AG08395 (cell line): ENCODE results near the gene EIF4A3.
A peak's percentile ranks its signal among the peaks of the same experiment; 100 is the strongest.
"Not testable (repeated sequence)": the region's sequence is repeated elsewhere in the genome, so short reads cannot be mapped to it uniquely, and the experiment has no call there.

Experiments used
- DNase-seq: peaks from one replicate; pipeline ENCODE4 v3.0.0; 2012; ENCODE audit warnings: mixed read lengths, low spot score

The EIF4A3 gene

DNA sequence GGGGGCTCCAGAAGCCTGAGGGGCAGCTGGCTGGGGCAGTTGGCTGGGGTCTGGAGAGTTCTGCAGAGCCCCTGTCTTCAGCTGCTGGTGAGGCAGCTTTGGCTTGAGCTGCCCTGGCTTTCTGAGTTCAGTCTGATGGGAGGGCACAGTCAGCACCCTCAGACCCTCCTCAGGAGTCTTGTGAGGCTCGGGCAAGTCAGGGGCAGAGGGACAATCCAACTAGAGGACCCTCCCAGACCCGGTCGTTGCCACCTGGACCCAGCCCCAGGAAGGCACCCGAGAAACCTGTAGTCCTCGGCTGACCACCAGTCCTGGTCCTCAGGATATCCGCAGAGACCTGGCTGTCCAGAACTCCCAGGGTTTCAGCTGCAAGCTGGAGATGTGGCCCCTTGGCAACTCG, 24.8 kb upstream of the EIF4A3 start:
- no peak for DNase-seq

DNA sequence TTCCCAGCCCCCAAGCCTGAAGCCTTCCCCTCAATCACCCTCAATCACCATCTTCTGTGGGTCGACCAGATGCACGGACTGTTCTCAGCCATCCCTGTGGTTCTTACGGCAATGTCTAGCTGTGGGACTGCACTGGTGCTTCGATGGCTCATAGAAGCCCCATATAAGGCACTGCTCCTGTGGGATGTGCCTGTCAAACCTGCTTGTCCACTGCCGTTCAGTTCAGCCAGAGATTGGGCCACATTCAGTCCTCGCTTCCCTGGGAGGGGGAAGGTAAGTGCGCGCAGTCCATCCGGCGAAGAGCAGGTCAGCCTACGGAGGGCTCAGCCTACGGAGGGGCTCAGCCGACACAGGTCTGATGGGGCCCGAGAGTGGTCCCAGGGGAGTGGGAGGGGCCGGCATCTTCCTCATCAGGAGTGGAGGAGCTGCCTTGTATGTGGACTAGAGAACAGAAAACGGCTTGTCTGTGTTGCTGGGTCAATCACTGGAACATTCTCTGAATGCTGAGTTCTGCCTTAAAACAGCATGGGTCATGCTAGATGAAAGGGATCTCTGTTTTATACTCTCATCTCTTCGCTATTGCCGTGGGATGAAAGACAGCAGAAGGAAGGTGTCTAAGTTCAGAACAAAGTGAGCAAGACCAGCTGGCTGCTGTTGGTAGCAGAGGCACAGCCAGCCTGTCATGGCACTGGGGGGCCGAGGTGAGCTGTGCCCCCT, 23.0 kb upstream of the EIF4A3 start, which contains the start of gene CARD14:
Gene CARD14 (plus strand): TSS at position 247 of the 717 bp plus-strand sequence. CDS start 11,409 bp downstream, outside the sequence.
- DNase-seq: no peak

DNA sequence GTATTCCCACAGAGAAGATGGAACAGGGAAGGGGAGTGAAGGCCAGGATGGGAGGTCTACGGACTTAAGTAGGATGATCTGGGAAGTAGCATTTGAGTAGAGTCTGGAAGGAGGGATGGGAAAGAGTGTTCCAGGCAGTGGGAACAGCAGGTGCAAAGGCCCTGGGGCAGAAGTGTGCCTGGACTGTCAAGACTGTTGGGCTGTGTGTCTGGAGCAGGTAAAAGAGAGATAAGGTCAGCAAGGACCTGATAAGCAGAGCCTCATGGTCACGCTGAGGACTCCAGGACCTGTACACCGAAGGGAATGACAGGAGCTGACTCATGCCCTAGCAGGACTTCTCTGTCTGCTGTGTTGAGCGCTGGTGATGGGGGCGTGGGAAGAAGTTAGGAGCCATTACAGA, 22.2 kb upstream of the EIF4A3 start:
- DNase-seq: no peak

DNA sequence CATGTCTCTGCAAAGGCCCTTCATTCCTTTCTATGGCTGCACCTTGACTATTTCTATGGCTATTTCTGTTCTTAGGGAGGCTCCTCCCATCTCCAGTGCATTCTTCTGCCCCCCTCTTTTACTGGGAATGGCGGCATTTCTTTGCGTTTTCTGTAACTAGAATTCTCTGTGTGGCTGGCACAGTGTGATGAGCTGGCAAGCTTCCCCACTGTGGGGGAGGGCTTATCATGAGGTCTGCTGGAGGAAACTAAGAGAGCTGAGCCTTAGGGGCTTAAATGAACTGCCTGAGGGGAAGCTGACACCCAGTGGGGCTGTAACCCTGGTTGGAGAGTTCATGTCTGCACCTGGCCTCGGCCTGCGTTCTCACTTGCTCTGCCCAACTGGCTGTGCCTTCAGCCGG, 21.4 kb upstream of the EIF4A3 start:
- DNase-seq: no peak

DNA sequence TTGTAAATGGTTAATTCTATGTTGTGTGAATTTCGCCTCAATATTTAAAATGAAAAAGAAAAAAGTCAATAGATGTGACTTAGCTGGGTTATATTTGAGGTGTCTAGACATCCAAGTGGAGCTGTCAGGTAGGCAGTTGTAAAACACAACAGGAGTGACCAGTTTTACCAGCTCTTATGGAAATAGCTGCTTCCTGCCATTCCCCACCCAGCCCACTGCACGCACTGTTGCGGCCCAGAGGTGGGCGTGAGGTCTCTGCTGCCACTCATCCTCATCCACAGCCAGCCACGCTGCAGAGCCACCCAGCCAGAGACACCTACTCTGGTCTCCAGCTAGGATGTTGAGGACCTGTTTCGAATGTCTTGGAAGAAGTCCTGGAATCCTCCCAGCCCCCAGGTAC, 19.5 kb upstream of the EIF4A3 start:
- no peak for DNase-seq

DNA sequence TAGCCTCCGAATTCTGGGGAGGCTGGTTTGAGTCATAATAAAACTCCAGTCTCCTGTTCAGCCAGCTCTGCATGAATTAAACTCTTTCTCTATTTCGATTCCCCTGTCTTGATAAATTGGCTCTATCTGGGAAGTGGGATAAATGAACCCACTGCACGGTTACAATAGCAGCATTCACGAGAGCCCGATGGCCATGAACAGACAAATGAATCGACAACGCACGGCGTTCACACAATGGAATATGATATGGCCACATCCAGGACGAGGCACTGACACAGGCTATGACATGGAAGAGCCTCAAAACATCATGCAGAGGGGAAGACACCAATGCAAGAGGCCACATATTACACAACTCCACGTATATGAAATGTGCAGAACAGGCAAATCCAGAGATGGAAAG, 17.3 kb upstream of the EIF4A3 start:
- DNase-seq: no peak

DNA sequence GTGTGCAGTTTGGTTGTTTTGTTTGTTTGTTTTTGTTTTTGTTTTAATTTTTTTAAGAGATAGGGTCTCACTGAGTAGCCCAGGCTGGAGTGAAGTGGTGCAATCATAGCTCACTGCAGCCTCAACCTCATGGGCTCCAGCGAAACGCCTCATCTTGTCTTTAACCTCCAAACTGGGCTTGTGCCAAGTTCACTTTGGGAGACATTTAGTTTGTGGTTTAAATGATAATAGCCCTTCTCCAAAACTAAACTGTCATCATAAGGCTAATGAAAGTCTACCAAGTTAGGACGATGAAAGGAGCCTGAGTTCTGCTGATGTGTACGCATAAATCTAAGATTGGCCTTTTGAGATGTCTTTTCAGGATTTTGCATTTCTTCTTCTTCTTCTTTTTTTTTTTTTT, 16.4 kb upstream of the EIF4A3 start:
- DNase-seq: no peak

DNA sequence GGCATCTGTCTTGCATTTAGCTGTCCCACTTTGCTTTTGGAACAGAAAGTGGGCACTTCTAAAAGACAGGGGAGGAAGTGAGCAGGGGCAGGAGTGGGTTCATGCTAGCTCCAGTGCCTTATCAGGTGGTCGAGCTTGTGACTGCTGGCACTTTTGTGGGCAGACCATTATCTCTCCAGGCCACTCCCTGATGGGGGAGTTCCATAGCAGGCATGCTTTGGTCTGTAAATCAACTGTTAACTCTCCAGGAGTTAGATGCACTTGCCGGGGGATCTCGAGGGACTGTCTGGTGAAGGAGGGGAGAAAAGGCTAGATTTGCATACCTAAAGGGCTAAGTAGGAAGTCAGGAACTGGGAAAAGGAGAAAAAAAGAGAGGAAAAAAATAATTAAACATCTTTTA, 13.6 kb upstream of the EIF4A3 start:
- DNase-seq: no peak

DNA sequence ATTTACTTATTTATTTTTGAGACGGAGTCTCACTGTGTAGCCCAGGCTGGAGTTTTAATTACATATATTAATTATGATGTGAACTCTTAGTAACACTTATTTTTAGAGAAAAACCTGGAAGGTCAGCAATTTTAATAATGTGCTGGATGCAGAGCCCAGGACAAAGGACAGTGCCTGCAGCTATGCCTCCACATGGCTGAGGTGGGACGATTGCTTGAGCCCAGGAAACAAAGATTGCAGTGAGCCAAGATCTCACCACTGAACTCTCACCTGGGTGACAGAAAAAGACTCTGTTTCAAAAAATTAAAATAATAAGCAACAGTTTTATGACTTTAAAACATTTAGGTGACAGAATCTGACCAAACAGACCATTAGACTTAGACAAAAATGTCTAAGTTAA, 11.9 kb upstream of the EIF4A3 start:
- DNase-seq: no peak

DNA sequence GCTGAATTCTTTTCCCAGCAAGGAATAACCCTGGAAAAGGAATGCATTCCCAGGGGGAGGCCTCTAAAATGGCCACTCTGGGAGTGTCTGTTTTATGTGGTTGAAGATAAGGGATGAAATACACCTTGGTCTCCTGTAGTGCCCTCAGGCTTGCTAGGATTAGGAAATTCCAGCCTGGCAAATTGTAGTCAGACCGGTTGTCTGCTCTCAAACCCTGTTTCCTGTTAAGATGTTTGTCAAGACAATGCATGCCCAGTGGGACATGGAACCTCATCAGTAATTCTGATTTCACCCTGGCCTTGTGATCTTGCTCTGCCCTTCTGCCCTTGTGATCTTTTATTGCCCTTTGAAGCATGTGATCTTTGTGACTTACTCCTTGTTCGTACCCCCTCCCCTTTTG, 8.7 kb upstream of the EIF4A3 start:
- not testable (repeated sequence) for DNase-seq

DNA sequence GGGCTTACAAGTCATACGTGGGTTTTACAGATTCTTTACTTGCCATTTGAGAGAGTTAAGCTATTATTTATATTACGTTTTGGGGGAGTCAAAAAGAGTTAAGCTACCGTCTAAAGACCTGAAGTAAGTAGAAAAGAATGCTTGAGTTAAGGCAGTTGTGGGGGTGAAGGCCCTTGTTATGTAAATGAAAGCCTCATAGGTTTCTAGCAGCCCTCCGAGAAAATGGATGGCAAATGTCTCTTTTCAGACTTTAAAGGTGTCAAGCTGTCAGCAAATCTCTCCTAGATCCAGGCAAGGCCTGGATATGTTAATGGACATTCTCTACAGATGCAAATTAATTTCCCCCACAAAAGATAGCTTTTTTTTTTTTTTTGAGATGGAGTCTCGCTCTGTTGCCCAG, 7.2 kb upstream of the EIF4A3 start:
- no peak for DNase-seq

DNA sequence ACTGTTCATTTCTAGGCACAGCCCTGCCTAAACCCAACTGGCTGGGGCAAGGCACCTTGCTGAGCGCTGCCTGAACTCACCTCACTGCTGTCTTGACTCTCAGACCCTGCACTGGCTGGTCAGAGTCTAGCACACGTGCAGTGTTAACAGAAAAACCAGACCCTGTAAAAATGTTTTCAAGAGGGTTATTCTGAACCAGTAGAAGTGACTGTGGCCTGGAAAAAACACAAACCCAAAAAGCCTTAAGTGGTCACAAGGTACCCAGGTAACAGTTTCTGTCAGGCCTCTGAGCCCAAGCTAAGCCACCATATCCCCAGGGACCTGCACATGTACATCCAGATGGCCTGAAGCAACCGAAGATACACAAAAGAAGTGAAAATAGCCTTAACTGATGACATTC, 6.1 kb upstream of the EIF4A3 start:
- no peak for DNase-seq

DNA sequence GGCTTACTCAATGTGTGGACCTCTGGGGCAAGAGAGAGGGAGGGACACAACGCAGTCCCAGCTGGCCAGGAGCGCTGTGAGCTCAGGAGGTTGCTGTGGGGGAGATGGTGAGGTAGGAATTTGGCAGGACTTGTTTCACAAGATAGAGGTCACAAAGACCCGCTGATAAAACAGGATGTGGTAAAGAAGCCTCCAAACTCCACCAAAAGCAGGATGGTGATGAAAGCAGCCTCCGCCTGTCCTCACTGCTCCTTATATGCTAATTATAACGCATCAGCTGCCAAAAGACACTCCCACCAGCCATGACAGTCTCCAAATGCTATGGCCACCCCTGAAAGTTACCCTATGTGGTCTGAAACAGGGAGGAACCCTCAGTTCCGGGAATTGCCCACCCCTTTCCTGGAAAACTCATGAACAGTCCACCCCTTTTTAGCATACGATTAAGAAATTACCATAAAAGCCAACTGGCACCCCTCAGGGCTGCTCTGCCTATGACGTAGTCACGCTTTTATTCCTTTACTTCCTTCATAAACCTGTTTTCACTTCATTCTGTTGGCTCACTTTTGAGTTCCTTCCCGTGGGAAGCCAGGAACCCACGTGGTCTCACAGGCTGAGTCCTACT, 5.3 kb upstream of the EIF4A3 start:
- no peak for DNase-seq

DNA sequence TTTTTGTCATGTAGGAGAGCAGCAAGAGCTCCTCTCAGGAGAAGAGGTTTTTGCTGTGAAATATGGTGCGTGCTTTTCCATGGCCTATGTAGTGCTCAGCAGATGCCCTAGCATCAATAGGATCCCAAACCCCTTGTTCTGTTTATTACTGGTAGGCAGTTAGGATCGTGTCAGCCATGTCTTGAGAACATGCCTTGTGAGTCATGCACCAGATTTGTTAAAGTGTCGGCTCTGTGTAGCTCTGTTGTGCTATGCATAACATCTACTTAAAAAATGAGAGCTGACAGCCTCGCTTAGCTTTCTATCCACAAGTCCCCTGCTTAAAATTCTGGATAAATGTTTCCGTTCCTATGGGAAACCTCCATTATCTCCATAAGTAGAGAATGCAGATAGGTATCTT, 4.4 kb upstream of the EIF4A3 start:
- DNase-seq: peak; percentile 59

DNA sequence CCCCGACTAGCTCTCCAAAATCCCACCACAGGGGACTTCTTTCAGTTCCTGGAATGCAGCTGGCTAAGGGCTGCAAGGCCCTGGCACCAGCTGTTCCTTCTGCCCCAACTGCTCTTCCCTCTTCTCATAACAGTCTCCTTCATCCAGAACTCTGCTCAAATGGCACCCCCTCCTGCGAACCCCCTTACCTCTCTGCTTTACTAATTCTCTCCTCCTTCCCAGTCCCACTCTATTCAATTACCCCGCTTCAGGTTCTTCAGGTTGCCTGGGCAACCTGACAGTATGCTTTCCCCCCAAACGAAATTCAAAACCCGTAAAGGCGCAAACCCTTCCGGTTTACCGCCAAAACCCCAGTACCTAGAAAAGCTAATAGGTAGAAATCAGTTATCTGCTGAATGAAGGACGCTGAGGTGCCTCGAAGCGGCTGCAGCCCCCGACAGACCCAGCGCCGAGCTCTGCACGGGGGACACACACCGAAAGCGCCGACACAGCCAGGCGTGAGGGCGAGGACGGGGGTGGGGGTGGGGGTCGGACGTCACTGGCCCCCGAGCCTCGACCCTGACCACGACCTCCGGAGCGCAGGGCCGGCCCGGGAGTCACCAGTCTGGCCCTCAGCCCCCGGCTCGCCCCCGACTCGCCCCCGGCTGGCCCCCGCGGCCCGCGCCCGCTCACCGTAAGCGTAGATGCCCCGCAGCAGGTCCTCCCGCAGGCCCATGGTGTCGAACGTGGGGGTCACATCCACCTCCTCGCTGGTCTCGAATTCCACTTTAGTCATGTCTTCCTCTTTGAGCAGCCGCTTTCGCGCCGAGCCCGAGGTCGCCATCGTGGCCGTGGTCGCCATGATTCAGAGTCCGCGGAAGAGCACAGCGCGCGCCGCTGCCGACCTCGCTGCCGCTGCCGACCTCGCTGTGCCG, 550 bp downstream of the EIF4A3 start:
- no peak for DNase-seq

DNA sequence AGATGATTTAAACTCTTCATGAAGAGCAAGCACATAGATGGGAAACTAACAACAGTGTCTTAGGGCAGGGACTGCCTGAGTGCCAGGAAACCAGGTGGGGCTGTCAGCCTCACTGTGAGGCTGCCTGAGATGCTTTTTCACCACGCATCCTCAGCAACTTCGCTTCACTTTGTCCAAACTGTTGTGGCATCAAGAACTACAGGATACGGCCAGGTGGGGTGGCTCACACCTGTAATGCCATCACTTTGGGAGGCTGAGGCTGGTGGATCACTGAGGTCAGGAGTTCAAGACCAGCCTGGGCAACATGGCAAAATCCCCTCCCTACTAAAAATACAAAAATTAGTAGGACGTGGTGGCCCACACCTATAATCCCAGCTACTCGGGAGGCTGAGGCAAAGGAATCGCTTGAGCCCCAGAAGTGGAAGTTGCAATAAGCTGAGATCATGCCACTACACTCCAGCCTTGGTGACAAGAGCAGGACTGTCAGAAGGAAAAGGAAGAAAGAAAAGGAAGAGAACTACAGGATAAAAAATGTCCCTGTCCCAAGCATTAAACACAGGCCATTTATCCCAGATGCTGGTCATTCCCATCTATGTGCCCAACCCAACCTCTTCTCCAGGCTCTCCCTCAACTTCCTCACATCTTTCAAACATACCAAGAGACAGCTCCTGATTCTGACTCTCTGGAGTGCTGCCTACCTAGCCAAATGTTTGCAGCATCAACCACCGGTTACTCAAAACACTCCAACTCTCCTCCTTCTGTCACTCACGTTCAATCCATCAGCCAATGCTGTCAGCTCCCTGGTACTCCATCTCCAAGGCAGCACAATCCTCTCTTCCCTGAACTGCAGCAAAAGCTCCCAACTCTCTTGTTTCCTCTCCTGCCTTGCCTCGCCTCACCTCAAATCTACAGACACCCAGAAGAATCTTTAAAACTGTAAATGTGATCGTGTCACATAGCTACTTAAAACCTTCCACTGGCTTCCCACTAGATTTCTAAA, 1.6 kb downstream of the EIF4A3 start:
- no peak for DNase-seq

DNA sequence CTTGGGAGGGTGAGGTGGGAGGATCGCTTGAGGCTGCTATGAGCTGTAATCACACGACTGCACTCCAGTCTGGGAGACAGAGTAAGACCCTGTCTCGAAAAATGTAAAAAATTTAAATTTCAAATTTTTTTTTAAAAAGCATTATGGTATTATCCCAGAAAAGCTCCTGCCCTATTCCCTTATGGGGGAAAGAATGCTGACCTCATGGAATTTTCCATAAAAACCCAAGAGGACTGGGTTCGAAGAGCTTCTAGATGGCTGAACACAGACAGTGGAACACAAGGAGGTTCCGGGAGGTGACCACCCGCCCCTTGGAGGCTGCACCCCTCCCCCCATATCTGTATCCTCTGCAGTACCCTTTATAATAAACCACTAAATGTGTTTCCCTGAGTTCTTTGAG, 4.0 kb downstream of the EIF4A3 start:
- DNase-seq: no peak

DNA sequence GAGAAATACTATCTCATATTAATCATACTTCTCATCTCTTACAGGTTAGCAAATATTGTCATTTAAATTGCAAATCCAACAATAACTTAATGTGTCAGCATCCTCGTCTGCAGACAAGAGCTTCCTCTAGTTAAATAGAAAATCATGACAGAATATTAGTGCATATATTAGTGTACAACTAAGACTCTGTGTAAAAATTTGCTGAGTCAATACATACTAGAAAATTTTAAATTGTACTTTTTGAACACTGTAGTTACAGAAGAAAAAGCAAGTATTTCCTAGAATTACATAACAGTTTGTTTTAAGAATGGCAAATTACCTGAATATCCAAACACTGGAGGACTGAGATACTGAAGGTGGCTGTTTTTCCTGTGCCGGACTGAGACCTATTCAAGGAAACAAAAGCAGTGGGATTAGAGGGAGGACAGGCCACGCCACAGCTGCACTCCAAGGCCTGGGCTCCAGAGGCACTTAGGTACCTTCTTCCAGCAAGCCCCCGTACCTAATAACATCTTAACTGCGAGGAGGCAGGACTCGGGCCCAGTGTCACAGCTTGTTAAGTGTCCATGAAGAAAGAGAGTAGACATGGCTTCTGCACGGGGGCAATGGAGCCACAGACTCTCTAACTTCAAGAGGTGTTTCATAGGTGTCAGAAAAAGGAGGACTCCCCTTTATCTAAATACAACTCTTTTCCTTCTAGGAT, 5.3 kb downstream of the EIF4A3 start:
- DNase-seq: no peak

DNA sequence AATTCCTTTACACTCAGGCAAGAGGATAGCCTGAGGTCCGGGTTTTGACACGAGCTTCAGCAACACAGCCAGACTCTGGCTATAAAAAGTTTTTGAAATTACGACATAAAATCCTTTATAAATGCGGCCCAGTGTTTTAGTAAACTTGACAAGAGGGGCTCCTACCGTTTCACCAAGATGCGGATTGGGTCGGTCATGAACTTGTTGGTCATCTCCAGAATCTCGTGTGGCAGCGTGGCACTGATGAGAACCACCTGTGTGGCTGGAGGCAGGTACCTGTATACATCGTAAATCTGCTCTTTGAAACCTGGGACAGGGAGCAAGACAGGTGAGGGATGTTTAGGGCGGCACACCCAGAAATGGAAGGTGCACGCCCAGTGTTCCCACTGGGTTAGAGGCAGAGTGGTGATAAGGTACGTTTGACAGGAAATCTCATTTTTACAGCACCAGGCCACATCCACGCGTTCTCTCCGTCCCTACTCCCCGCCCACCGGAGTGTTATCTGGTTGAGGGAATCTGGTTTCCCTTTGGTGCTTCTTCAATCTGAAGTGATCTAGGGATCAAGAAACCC, 8.0 kb downstream of the EIF4A3 start:
- DNase-seq: no peak

DNA sequence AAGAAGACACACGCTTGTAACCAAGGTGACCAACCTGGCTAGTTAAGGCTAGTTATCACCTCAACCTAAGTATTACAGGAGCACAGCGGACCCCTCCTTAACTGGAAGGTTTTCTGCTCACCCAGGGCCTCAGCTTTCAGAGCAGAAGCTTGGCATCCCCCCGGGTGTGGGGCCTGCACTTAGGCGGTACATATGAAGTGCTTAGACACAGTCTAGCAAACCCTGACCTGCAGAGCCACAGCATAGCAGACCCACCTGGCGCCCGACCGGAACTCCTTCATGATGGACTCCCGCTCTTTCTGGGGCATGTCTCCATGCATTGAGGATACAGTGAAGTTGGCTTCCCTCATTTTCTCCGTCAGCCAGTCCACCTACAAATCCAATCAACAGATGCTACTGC, 9.8 kb downstream of the EIF4A3 start:
- no peak for DNase-seq

DNA sequence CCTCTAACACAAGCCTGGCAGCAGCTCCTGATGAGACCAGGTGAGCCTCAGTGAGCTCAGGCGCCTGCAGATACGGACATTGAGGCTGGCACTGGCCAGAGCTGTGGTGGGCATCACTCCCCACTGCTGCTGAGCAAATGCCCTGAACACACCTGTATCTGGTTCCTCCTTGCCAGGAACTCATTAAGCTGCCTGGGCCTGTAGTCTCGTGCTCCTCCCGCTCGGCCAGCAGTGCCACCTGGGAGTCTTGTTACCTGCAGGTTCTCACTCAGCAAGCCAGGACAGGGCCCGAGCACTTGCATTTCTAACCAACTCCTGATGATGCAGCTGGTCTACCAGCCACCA, 13.3 kb downstream of the EIF4A3 start:
- no peak for DNase-seq
